ENCODE data around the gene METTL8.
"Not testable (repeated sequence)": the region's sequence is repeated elsewhere in the genome, so short reads cannot be mapped to it uniquely, and the experiment has no call there.

Gene METTL8

DNA sequence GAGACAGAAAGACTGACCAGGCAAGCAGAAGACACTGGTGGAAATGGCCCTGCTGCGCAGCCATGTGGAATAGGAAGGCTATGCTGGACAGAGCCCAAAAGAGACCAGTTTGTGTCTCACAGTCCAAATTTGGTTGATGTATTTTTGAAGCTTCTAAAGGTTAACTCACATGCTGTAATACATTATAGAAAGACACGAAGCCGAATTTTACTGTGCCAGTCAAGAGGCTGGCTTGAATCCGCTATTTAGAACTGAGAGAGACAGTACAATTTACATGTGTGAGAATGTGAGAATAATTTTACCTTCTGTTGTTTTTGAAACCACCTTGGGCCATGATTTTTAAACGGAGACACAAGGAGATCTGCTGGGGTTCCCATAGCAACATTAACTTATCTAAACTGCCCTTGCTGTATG lies 113.6 kb downstream of the METTL8 start:
- Histone ChIP-seq H3K9ac (ENCODE audit: low read depth, low read length) (peak overlapping the region; percentile 27; the same call in 1 of the 2 replicates), H3K4me3 (ENCODE audit: low read length) (no peak overlapping the region), H3K27ac (ENCODE audit: low read depth, low read length) (peak overlapping the region; percentile 98), H3K27me3 (ENCODE audit: insufficient read depth, low read length) (no peaks in the 10 kb centered on the region), H3K4me1 (ENCODE audit: insufficient read depth, low read length) (peaks cover 70% of the 10 kb centered on the region), H3K9me3 (ENCODE audit: insufficient read depth, low read depth, low read length) (no peaks in the 10 kb centered on the region), H3K36me3 (ENCODE audit: insufficient read depth, low read length) (0 out of 2 replicates have a peak, but pooled peaks cover 4% of the 10 kb centered on the region)
- 55% methylated on average over 5 of the region's 5 CpGs for WGBS

DNA sequence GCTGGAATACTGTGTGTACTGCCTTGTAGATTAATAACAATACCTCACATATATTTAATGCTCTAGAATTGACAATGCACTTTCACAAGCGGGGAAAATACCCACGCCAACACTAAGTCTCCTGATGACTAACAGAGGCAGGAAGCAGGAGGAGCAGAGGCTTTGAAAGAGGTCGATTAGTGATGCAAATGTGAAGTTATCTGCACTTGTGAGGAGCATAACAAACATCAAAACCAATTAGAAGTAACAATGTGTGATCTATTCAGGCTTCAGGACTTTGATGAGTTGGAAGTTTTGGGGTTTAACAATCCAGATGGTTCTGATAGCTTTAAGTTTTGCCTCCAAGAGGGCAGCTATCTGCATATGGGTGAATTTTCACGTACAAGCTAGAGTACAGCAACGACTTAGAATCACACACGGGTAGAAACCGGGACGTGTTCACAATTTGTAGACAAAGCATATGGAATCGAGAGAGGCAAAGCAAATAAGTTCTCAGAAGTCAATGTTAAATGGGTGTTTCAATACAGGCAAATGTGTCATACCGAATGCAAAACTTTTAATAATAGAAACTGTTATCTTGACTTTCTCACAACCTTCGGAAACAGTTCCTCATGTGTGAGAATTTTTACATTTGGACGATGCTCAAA lies 114.5 kb downstream of the METTL8 start:
- Histone ChIP-seq H3K9ac (ENCODE audit: low read depth, low read length) (peak overlapping the region; percentile 76), H3K27me3 (ENCODE audit: insufficient read depth, low read length) (no peaks in the 10 kb centered on the region), H3K4me1 (ENCODE audit: insufficient read depth, low read length) (peaks cover 72% of the 10 kb centered on the region), H3K36me3 (ENCODE audit: insufficient read depth, low read length) (0 out of 2 replicates have a peak, but pooled peaks cover 4% of the 10 kb centered on the region), H3K4me3 (ENCODE audit: low read length) (peak overlapping the region; percentile 13), H3K27ac (ENCODE audit: low read depth, low read length) (peak overlapping the region; percentile 98), H3K9me3 (ENCODE audit: insufficient read depth, low read depth, low read length) (no peaks in the 10 kb centered on the region)
- 4% methylated on average over 10 of the region's 12 CpGs for WGBS

DNA sequence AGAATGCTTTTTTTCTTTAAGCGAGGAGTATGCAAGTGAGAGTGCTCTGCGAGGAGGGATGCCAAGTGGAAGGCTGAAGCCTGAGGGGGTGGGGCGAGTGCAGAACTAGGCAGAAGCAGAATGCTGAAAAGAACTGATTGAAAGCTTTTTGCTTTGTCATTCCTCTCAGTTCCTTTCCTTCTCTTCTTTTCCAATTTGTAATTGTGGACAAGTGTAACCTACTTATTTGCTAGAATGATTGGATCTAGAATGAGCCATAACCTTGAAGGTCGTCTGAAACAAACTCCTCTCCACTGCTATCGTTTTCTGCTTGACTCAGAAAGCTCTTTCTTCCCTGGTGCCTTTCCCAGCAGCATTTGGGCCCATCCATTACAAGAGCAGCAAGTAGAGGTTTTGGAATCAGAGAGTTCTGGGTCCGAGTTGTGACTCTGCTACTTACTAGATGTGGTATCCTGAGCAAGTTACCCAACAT lies 115.3 kb downstream of the METTL8 start:
- 14% methylated on average over 6 of the region's 6 CpGs for WGBS
- Histone ChIP-seq H3K9ac (ENCODE audit: low read depth, low read length) (peak overlapping the region; percentile 76), H3K9me3 (ENCODE audit: insufficient read depth, low read depth, low read length) (no peaks in the 10 kb centered on the region), H3K27ac (ENCODE audit: low read depth, low read length) (peak overlapping the region; percentile 98), H3K4me1 (ENCODE audit: insufficient read depth, low read length) (peaks cover 64% of the 10 kb centered on the region), H3K36me3 (ENCODE audit: insufficient read depth, low read length) (0 out of 2 replicates have a peak, but pooled peaks cover 4% of the 10 kb centered on the region), H3K4me3 (ENCODE audit: low read length) (peak overlapping the region; percentile 6; the same call in 1 of the 2 replicates), H3K27me3 (ENCODE audit: insufficient read depth, low read length) (no peaks in the 10 kb centered on the region)

DNA sequence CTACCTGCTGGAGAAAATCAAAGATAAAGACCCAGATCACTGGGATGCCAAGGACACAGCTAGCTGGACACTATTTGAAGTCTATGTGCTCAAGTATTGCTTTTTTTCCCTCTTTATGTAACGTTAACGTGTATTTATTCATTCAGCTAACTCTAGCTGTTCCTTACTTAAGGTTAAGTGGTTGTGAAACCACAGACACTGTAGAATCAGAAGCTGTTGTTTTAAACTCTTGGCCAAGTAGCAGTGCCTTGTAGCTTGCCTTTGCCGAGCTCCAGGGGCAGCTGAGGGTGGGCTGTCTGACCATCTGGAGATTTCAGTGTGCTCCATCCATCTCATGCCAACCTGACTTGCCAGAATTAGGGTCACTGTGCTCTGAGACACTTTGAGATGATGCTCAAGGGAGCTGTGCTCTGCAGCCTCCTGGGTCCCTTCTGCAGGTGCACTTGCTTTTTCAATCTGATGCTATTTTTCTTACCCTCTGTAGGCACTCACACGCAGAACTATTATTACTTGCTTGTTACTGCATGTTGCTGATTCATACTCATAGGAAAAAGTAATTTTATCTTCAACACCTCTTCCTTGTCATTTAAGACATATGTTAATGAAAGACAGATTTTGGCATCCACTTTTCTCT lies 116.2 kb downstream of the METTL8 start:
- 49% methylated on average over 3 of the region's 4 CpGs for WGBS
- Histone ChIP-seq H3K27me3 (ENCODE audit: insufficient read depth, low read length) (no peaks in the 10 kb centered on the region), H3K9ac (ENCODE audit: low read depth, low read length) (peak overlapping the region; percentile 75), H3K4me1 (ENCODE audit: insufficient read depth, low read length) (peaks cover 64% of the 10 kb centered on the region), H3K36me3 (ENCODE audit: insufficient read depth, low read length) (no peaks in the 10 kb centered on the region), H3K4me3 (ENCODE audit: low read length) (no peak overlapping the region), H3K27ac (ENCODE audit: low read depth, low read length) (peak overlapping the region; percentile 98), H3K9me3 (ENCODE audit: insufficient read depth, low read depth, low read length) (peaks cover 4% of the 10 kb centered on the region)

DNA sequence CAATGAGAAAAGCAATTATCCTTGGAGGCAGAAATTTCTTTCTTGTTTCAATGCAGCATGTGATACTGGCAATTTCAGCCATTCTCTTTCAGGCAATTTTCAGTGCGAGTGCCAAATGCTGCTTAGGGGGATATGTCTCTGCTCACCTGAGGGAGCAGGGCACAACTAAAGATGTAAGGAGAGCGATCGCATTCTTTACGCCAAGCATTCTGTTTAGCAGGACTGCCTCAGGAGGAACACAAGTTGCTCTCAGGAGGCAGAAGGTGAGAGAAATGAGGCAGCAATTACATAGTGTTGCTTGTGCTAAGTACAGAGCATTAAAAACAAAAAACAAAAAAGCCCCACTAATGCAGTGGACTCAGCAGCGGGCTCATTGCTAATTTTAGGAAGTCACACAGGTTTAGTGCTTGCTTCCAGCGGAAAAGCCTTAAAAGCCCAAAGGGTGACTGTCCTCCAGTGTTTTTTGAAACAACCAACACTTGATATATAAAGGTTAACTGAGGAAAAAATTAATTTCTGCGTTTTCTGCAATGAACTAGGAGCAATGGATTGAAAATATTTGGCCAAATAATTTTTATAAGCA lies 116.9 kb downstream of the METTL8 start:
- WGBS = 44% methylated on average over 6 of the region's 7 CpGs
- H3K4me1 ChIP-seq (ENCODE audit: insufficient read depth, low read length) = peaks cover 64% of the 10 kb centered on the region
- no peaks in the 10 kb centered on the region for H3K27me3 ChIP-seq (ENCODE audit: insufficient read depth, low read length)
- H3K9ac ChIP-seq (ENCODE audit: low read depth, low read length) = peak overlapping the region; percentile 75
- peak overlapping the region; percentile 98 for H3K27ac ChIP-seq (ENCODE audit: low read depth, low read length)
- 0 out of 2 replicates have a peak overlapping the region, but pooled peaks have one; percentile 2 for H3K4me3 ChIP-seq (ENCODE audit: low read length)
- H3K9me3 ChIP-seq (ENCODE audit: insufficient read depth, low read depth, low read length) = peaks cover 11% of the 10 kb centered on the region
- H3K36me3 ChIP-seq (ENCODE audit: insufficient read depth, low read length) = no peaks in the 10 kb centered on the region; the same call in 1 of the 2 replicates

DNA sequence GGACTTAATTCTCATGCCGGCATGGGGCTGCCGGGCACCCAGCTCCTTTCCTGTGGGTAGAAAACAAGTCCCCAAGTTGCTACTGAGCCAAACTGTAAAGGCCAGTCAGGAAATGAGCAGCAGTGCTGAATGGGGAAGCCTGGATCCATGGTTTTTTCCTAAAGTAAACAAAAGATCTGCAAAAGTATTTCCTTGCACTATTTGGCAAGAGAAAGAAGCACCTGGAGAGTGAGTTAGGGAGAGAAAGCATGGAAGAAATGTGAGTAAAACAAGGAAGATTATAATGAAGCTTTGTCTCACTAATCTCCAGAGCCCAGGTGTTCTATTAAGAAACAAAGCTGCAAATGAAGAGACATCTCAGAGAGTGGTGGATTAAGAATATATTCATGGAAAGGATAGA lies 117.6 kb downstream of the METTL8 start:
- Histone ChIP-seq H3K9ac (ENCODE audit: low read depth, low read length) (peak overlapping the region; percentile 75), H3K4me1 (ENCODE audit: insufficient read depth, low read length) (peaks cover 64% of the 10 kb centered on the region), H3K27me3 (ENCODE audit: insufficient read depth, low read length) (no peaks in the 10 kb centered on the region), H3K4me3 (ENCODE audit: low read length) (no peak overlapping the region), H3K27ac (ENCODE audit: low read depth, low read length) (peak overlapping the region; percentile 98), H3K36me3 (ENCODE audit: insufficient read depth, low read length) (no peaks in the 10 kb centered on the region; the same call in 1 of the 2 replicates), H3K9me3 (ENCODE audit: insufficient read depth, low read depth, low read length) (peaks cover 18% of the 10 kb centered on the region)
- 9% methylated on average over 2 of the region's 2 CpGs for WGBS

DNA sequence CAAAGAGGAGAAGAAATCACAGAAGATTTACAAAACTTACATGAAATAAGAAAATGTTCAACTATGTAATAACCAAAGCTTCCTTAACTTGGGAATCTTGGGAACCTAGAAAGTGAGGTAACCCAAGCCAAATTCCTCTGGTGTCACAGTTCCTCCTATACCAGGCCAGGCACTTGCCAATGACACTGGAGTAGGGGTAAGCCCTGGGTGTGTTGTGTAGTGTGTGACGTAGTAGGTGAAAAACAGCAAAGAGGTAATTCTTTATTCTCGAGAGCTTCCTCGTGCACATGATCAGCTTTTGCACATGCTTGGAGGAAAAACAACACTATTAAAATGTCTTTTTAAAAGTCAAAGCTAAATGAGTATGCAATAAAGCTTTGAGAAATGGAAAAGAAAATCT lies 118.0 kb downstream of the METTL8 start:
- H3K36me3 ChIP-seq (ENCODE audit: insufficient read depth, low read length) = peaks cover 4% of the 10 kb centered on the region
- WGBS = 65% methylated on average over 3 of the region's 3 CpGs
- peak overlapping the region; percentile 98 for H3K27ac ChIP-seq (ENCODE audit: low read depth, low read length)
- peaks cover 63% of the 10 kb centered on the region for H3K4me1 ChIP-seq (ENCODE audit: insufficient read depth, low read length)
- no peaks in the 10 kb centered on the region for H3K27me3 ChIP-seq (ENCODE audit: insufficient read depth, low read length)
- peaks cover 22% of the 10 kb centered on the region for H3K9me3 ChIP-seq (ENCODE audit: insufficient read depth, low read depth, low read length)
- no peak overlapping the region for H3K4me3 ChIP-seq (ENCODE audit: low read length)
- H3K9ac ChIP-seq (ENCODE audit: low read depth, low read length) = peak overlapping the region; percentile 73

DNA sequence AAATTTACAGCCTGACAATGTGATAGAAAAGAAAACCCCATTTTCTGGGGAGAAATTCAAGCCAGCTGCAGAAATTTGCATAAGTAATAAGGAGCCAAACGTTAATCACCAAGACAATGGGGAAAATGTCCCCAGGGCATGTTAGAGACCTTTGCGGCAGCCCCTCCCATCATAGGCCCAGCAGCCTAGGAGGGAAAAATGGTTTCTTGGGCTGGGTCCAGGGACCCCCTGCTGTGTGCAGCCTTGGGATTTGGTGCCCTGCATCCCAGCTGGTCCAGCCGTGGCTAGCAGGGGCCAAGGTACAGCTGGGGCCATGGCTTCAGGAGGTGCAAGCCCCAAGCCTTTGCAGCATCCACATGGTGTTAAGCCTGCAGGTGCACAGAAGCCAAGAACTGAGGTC lies 121.6 kb downstream of the METTL8 start:
- not testable (repeated sequence) for H3K9ac ChIP-seq (ENCODE audit: low read depth, low read length); H3K36me3 ChIP-seq (ENCODE audit: insufficient read depth, low read length); H3K27me3 ChIP-seq (ENCODE audit: insufficient read depth, low read length); H3K27ac ChIP-seq (ENCODE audit: low read depth, low read length); H3K4me3 ChIP-seq (ENCODE audit: low read length)
- 87% methylated on average over 3 of the region's 3 CpGs for WGBS
- Histone ChIP-seq H3K9me3 (ENCODE audit: insufficient read depth, low read depth, low read length) (peaks cover 25% of the 10 kb centered on the region), H3K4me1 (ENCODE audit: insufficient read depth, low read length) (peaks cover 27% of the 10 kb centered on the region)

DNA sequence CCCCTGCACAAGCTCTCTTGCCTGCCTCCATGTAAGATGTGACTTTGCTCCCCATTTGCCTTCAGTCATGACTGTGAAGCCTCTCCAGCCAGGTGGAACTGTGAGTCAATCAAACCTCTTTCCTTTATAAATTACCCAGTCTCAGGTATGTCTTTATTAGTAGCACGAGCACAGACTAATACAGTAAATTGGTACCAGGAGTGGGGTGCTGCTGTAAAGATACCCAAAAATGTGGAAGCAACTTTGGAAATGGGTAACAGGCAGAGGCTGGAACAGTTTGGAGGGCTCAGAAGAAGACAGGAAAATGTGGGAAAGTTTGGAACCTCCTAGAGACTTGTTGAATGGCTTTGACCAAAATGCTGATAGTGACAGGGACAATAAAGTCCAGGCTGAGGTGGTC lies 122.2 kb downstream of the METTL8 start:
- H3K9me3 ChIP-seq (ENCODE audit: insufficient read depth, low read depth, low read length) = peaks cover 25% of the 10 kb centered on the region
- H3K9ac ChIP-seq (ENCODE audit: low read depth, low read length); H3K36me3 ChIP-seq (ENCODE audit: insufficient read depth, low read length); H3K27ac ChIP-seq (ENCODE audit: low read depth, low read length); H3K4me3 ChIP-seq (ENCODE audit: low read length); H3K27me3 ChIP-seq (ENCODE audit: insufficient read depth, low read length): not testable (repeated sequence)
- 100% methylated on average over 1 of the region's 1 CpG for WGBS
- H3K4me1 ChIP-seq (ENCODE audit: insufficient read depth, low read length) = peaks cover 21% of the 10 kb centered on the region

DNA sequence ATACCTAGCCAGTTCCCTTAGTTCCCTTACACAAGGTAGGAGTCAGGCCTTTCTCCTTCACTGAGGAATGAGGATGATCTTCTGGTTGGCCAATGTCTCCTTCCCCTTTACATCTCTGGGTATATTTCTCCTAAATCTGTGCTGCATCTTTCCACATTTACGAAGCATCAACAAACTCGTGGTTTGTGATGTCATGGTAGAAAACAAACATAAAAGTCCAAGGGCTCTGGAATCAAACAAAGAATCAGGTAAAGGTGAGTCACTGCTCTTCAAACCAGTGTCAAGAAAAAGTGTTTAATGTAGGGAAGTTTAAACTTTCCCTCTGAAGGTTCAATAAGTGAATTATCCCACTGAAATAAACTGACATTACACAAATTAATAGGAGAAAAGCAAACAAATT lies 122.9 kb downstream of the METTL8 start:
- Histone ChIP-seq H3K27ac (ENCODE audit: low read depth, low read length) (no peak overlapping the region), H3K27me3 (ENCODE audit: insufficient read depth, low read length) (no peaks in the 10 kb centered on the region), H3K9ac (ENCODE audit: low read depth, low read length) (no peak overlapping the region), H3K4me1 (ENCODE audit: insufficient read depth, low read length) (peaks cover 15% of the 10 kb centered on the region), H3K36me3 (ENCODE audit: insufficient read depth, low read length) (peaks cover 4% of the 10 kb centered on the region), H3K4me3 (ENCODE audit: low read length) (no peak overlapping the region), H3K9me3 (ENCODE audit: insufficient read depth, low read depth, low read length) (peaks cover 25% of the 10 kb centered on the region)
- WGBS = 98% methylated on average over 2 of the region's 2 CpGs

Data from HUES64 (cell line).